ENCODE data around the gene DUOX2.

The DUOX2 gene

DNA sequence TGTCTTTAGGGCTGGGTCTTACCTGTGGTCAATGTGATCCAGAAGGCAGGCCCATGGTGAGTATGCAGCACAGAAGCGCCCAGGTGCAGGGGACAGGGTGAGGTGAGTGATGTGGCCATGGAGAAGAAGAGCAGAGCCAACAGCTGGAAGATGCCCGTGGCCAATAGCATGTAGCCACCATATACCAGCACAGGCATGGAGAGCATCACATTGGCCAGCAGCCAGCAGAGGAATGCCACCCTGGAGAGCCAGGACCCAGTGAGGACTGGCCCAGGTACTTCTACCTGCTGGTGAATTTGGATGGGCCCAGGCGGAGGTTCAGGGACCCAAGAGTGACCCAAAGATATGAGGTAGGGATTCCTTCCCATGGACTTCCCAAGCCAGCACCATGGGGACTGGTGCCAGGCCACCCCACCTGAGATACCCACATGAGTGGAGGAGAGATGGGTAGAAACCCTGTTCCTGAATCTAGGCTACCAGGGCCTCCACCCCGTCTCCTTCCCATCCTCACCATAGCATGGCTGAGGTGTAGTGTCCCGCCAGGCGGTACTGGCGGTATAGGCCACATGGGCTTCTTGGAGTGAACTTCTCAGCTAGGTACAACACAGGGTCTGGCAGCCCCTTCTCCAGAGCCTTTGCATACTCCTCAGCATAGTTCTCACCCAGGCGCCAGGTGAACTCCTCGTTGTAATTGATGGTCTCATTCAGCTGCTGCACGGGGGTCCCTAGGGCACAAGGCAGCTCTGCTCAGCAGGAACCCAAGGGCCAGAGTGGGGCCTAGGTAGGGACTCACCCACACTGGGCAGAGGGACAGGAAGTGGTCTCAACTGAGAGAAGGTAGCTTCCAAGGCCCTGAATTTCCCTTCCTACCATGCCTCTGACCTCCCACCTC is 6.4 kb upstream of the DUOX2 start:
- no peak for TF ChIP-seq FOXK2 (IDR thresholded peaks at IDR 0.05)
- TF ChIP-seq FOXM1 (IDR thresholded peaks at IDR 0.05; ENCODE audit: borderline replicate concordance) = no peak
- no peak for TF ChIP-seq NFRKB (IDR thresholded peaks at IDR 0.05)
- no peak for TF ChIP-seq TARDBP (IDR thresholded peaks at IDR 0.05)
- no peak for TF ChIP-seq BHLHE40 (IDR thresholded peaks at IDR 0.05; ENCODE audit: borderline replicate concordance)
- no peak for TF ChIP-seq CTBP1 (IDR thresholded peaks at IDR 0.05; ENCODE audit: borderline replicate concordance)
- TF ChIP-seq LEF1 (IDR thresholded peaks at IDR 0.05; ENCODE audit: borderline replicate concordance) = no peak
- TF ChIP-seq SP1 (IDR thresholded peaks at IDR 0.05) = no peak
- TF ChIP-seq SUZ12 (IDR thresholded peaks at IDR 0.05) = no peak
- TF ChIP-seq FOXA1 (IDR thresholded peaks at IDR 0.05) = no peak
- no peak for TF ChIP-seq ELF4 (IDR thresholded peaks at IDR 0.05)
- TF ChIP-seq ZNF384 (IDR thresholded peaks at IDR 0.05) = no peak
- TF ChIP-seq L3MBTL2 (conservative IDR thresholded peaks at IDR 0.05) = no peak
- TF ChIP-seq, protein P1, sequence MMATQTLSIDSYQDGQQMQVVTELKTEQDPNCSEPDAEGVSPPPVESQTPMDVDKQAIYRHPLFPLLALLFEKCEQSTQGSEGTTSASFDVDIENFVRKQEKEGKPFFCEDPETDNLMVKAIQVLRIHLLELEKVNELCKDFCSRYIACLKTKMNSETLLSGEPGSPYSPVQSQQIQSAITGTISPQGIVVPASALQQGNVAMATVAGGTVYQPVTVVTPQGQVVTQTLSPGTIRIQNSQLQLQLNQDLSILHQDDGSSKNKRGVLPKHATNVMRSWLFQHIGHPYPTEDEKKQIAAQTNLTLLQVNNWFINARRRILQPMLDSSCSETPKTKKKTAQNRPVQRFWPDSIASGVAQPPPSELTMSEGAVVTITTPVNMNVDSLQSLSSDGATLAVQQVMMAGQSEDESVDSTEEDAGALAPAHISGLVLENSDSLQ (IDR thresholded peaks at IDR 0.05) = no peak
- TF ChIP-seq HDGF (IDR thresholded peaks at IDR 0.05; ENCODE audit: borderline replicate concordance) = no peak
- no peak for DNase-seq (ENCODE audit: extremely low spot score)
- POLR2A ChIA-PET = no interaction called here
- CTCF ChIA-PET = interaction anchor here (0.7 kb wide), 1 partner anchor 46 kb away, joined by 3 read pairs; no protein-coding TSS in a partner anchor

DNA sequence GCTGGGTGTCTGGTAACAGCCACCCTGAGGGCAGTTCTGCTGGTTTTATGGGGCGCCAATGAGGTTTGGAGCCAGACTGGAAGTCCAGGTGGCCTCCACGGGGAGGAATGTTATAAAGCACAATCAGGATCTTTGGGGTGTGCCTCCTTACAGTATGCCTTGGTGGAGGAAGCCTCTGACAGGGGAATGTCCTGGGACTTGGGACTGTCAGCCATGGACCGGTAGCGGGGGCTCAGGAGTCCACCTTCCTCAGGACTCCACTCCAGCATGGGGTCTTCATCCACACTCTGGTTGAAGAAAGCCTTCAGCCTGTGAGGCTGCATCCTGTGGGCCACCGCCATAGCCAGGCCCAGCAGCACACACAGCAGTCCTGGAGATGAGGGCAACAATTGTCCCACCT is 5.0 kb upstream of the DUOX2 start:
- ChIA-PET POLR2A (interaction anchor here (1.3 kb wide), 1 partner anchor 283 kb away, joined by 4 read pairs; a partner anchor contains a TSS), CTCF (interaction anchor here (0.8 to 1.6 kb wide), 5 partner anchors 8 to 346 kb away, joined by 4 to 12 read pairs (median 8); no protein-coding TSS in a partner anchor)
- TF ChIP-seq HDGF (IDR thresholded peaks at IDR 0.05; ENCODE audit: borderline replicate concordance) = no peak
- TF ChIP-seq, protein P1 (IDR thresholded peaks at IDR 0.05) = no peak
- TF ChIP-seq LEF1 (IDR thresholded peaks at IDR 0.05; ENCODE audit: borderline replicate concordance) = no peak
- no peak for TF ChIP-seq SP1 (IDR thresholded peaks at IDR 0.05)
- no peak for TF ChIP-seq FOXA1 (IDR thresholded peaks at IDR 0.05)
- no peak for TF ChIP-seq SUZ12 (IDR thresholded peaks at IDR 0.05)
- no peak for TF ChIP-seq ARNT (IDR thresholded peaks at IDR 0.05)
- no peak for TF ChIP-seq NFRKB (IDR thresholded peaks at IDR 0.05)
- no peak for TF ChIP-seq CTBP1 (IDR thresholded peaks at IDR 0.05; ENCODE audit: borderline replicate concordance)
- TF ChIP-seq FOXK2 (IDR thresholded peaks at IDR 0.05) = no peak
- no peak for DNase-seq (ENCODE audit: extremely low spot score)

DNA sequence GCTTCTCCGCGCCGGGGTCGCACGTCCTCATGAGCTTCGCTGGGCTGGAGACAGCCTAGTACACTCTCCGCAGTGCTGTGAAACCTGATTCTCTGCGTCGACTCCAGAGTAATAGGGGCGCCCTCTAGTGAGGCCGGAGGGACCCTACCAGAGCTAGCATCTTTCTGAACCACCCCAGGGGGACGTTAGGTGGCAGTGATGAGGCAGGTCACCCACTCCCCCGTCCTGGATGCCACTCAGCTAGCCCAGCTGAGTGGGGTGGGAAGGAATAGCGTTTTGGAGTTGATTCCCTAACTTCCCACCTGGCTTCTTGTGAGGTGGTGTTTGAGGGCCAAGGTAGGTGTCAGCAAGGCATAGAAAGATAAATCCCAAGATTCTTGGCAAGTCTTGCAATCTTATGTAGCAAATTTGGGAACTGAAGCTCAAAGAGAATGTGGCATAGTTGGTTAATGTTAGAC is 4.2 kb upstream of the DUOX2 start:
- ChIA-PET CTCF (interaction anchor here (0.6 to 1.6 kb wide), 18 partner anchors 9 to 476 kb away, joined by 3 to 12 read pairs (median 5); no protein-coding TSS in a partner anchor), POLR2A (interaction anchor here (0.7 to 1.3 kb wide), 2 partner anchors 29 to 284 kb away, joined by 3 to 4 read pairs; a partner anchor contains a TSS)
- peak; percentile 87 for DNase-seq (ENCODE audit: extremely low spot score)
- TF ChIP-seq HDGF (IDR thresholded peaks at IDR 0.05; ENCODE audit: borderline replicate concordance) = no peak
- no peak for TF ChIP-seq FOXM1 (IDR thresholded peaks at IDR 0.05; ENCODE audit: borderline replicate concordance)
- no peak for TF ChIP-seq ZNF384 (IDR thresholded peaks at IDR 0.05)
- no peak for TF ChIP-seq L3MBTL2 (conservative IDR thresholded peaks at IDR 0.05)
- TF ChIP-seq LEF1 (IDR thresholded peaks at IDR 0.05; ENCODE audit: borderline replicate concordance) = no peak
- TF ChIP-seq NFRKB (IDR thresholded peaks at IDR 0.05) = no peak
- TF ChIP-seq, protein P1 (IDR thresholded peaks at IDR 0.05) = peak; percentile 70; the same call in 1 of the 2 replicates

DNA sequence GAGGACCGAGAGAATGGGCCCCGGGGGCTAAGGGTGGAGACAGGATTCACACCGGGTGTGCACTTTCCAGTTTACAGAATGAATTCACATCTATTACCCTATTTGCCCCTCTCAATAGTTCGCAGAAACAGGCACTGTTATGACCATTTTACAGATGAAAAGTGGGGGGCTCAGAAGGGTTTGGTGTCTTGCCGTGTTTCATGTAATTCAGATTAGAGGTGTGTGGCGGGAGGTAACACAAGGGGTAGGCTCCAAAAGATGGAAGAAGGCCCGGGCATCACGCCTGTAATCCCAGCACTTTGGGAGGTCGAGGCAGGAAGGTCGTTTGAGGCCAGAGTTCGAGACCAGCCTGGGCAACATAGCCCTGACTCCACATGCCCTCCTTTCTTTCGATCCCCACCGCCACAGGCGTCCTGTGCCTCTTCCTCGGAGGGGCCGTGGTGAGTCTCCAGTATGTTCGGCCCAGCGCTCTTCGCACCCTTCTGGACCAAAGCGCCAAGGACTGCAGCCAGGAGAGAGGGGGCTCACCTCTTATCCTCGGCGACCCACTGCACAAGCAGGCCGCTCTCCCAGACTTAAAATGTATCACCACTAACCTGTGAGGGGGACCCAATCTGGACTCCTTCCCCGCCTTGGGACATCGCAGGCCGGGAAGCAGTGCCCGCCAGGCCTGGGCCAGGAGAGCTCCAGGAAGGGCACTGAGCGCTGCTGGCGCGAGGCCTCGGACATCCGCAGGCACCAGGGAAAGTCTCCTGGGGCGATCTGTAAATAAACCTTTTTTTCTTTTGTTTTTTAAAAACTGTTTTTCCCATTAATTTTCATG is 3.5 kb upstream of the DUOX2 start:
- ChIA-PET POLR2A (interaction anchor here (0.7 to 1.3 kb wide), 2 partner anchors 29 to 284 kb away, joined by 3 to 4 read pairs; a partner anchor contains a TSS), CTCF (interaction anchor here (0.6 to 1.6 kb wide), 16 partner anchors 9 to 365 kb away, joined by 3 to 12 read pairs (median 5); no protein-coding TSS in a partner anchor)
- no peak for TF ChIP-seq HDGF (IDR thresholded peaks at IDR 0.05; ENCODE audit: borderline replicate concordance)
- no peak for TF ChIP-seq ARNT (IDR thresholded peaks at IDR 0.05)
- no peak for TF ChIP-seq SUZ12 (IDR thresholded peaks at IDR 0.05)
- no peak for TF ChIP-seq ZNF384 (IDR thresholded peaks at IDR 0.05)
- TF ChIP-seq, protein P1 (IDR thresholded peaks at IDR 0.05) = no peak
- no peak for TF ChIP-seq FOXA1 (IDR thresholded peaks at IDR 0.05)
- no peak for TF ChIP-seq CTBP1 (IDR thresholded peaks at IDR 0.05; ENCODE audit: borderline replicate concordance)
- TF ChIP-seq FOXK2 (IDR thresholded peaks at IDR 0.05) = no peak
- TF ChIP-seq L3MBTL2 (conservative IDR thresholded peaks at IDR 0.05) = no peak
- TF ChIP-seq NFRKB (IDR thresholded peaks at IDR 0.05) = no peak
- no peak for TF ChIP-seq ELF4 (IDR thresholded peaks at IDR 0.05)
- DNase-seq (ENCODE audit: extremely low spot score) = no peak
